Esophagus muscularis mucosa (tissue), 4 donors: ENCODE measurements around the gene REPS2. TPM values are rescaled to one million over a fixed set of nuclear protein-coding genes. Genes with fewer than 3 reads are reported as not detected.

Experiments used
- DNase-seq: peaks from one replicate; pipeline ENCODE4 v3.0.0-alpha.2; 2017; ENCODE audit errors: extremely low spot score
- H3K27ac ChIP-seq, 4 donors: fragments of 200-600 bp; sonication (generic); replicated peaks in 1 of 4; 1 replicate in 3 of 4; 2 replicates in 1 of 4; pipeline ENCODE4 v1.5.1; 2016 to 2019; ENCODE audit warnings: mild to moderate bottlenecking in 1 of 4
- H3K27me3 ChIP-seq, 4 donors: fragments of 200-600 bp; sonication (generic); one replicate each; pipeline versions ENCODE4 v1.5.1 to v1.6.0; 2016 to 2019
- H3K36me3 ChIP-seq, 4 donors: fragments of 200-600 bp; sonication (generic); one replicate each; pipeline ENCODE4 v1.5.1; 2016 to 2019
- H3K4me1 ChIP-seq, 4 donors: fragments of 200-600 bp; sonication (generic); one replicate each; pipeline ENCODE4 v1.5.1; 2016 to 2019
- H3K4me3 ChIP-seq, 4 donors: fragments of 200-600 bp; sonication (generic); 1 replicate in 2 of 4; 2 replicates in 2 of 4; pipeline ENCODE4 v1.5.1; 2016 to 2019; ENCODE audit warnings: mild to moderate bottlenecking in 4 of 4, moderate library complexity in 1 of 4
- H3K9me3 ChIP-seq, 4 donors: fragments of 200-600 bp; sonication (generic); 1 replicate in 3 of 4; 2 replicates in 1 of 4; pipeline ENCODE4 v1.5.1; 2016 to 2019
- CTCF ChIP-seq, 3 experiments: fragments of 200-600 bp in 2 of 3; fragments of 450-650 bp in 1 of 3; sonication (generic) in 2 of 3; IDR thresholded peaks; one replicate each; pipeline ENCODE4 v1.5.1; 2017 to 2019; ENCODE audit warnings: antibody characterized with exemption in 3 of 3, mild to moderate bottlenecking in 2 of 3, moderate library complexity in 1 of 3
- EP300 ChIP-seq: sonication (generic); formaldehyde crosslinking; IDR thresholded peaks from one replicate; pipeline ENCODE4 v1.6.1; 2017; ENCODE audit warnings: antibody characterized with exemption
- POLR2A ChIP-seq: fragments of 450-650 bp; IDR thresholded peaks from one replicate; pipeline ENCODE4 v1.6.1; 2017; ENCODE audit warnings: antibody characterized with exemption, moderate library complexity, mild to moderate bottlenecking, low read depth
- POLR2AphosphoS5 ChIP-seq, 2 donors: sonication (generic); formaldehyde crosslinking; IDR thresholded peaks; one replicate each; pipeline ENCODE4 v1.6.1; 2017; ENCODE audit warnings: antibody characterized with exemption in 2 of 2
- WGBS: methylation state at CpG from one replicate; pipeline ENCODE4 v1.1.5; 2018; 5-methylcytosine and 5-hydroxymethylcytosine counted together
- intact Hi-C: fragments of 100-400 bp; cut with DNase I; formaldehyde crosslinking; loops from one replicate; pipeline ENCODE4 v1.15.1; 2023
- total RNA-seq, 4 donors: library from RNA; depleted of rRNA; stranded (reverse); fragments of >200 nt; gene quantifications; one replicate each; pipeline versions ENCODE4 v1.1.0 to v1.2.1, GENCODE V29; 2016

Gene REPS2
- total RNA-seq, 4 donors from 2014 or later, result 26.4 to 49.0 (median 33.2) TPM

- H3K27me3 ChIP-seq, result no peaks in the 10 kb centered on the region
- TF ChIP-seq POLR2A (no peak), CTCF (IDR thresholded peaks at IDR 0.05) (no peak), EP300 (no peak), POLR2AphosphoS5 (IDR thresholded peaks at IDR 0.05) (no peak)
- 71% methylated on average over 3 of the region's 3 CpGs for WGBS
- H3K9me3 ChIP-seq, result no peaks in the 10 kb centered on the region
- no peak for DNase-seq
- H3K4me3 ChIP-seq, result no peak overlapping the region
- no peak overlapping the region for H3K27ac ChIP-seq
- peaks cover 0 to 3% (median 0%) of the 10 kb centered on the region in 4 donors for H3K4me1 ChIP-seq
- intact Hi-C loops, result no loop called here
- H3K36me3 ChIP-seq, result no peaks in the 10 kb centered on the region
Measured at GRCh38 chrX:17014216-17014615, 67.8 kb downstream of the REPS2 start.

- TF ChIP-seq POLR2AphosphoS5 (IDR thresholded peaks at IDR 0.05) (no peak), EP300 (no peak), CTCF (IDR thresholded peaks at IDR 0.05) (no peak), POLR2A (no peak)
- H3K9me3 ChIP-seq, result no peaks in the 10 kb centered on the region
- 75% methylated on average over 4 of the region's 4 CpGs for WGBS
- H3K4me3 ChIP-seq, result no peak overlapping the region
- intact Hi-C loops, result no loop called here
- no peaks in the 10 kb centered on the region for H3K27me3 ChIP-seq
- H3K27ac ChIP-seq, result no peak overlapping the region
- H3K4me1 ChIP-seq, result peaks cover 0 to 23% (median 0%) of the 10 kb centered on the region in 4 donors
- H3K36me3 ChIP-seq, result no peaks in the 10 kb centered on the region
- no peak for DNase-seq
Measured at GRCh38 chrX:17017134-17017533, 70.7 kb downstream of the REPS2 start.

- intact Hi-C loops, result no loop called here
- H3K36me3 ChIP-seq, result no peaks in the 10 kb centered on the region
- peaks cover 0 to 32% (median 0%) of the 10 kb centered on the region in 4 donors for H3K4me1 ChIP-seq
- H3K4me3 ChIP-seq, result no peak overlapping the region
- no peak for DNase-seq
- no peaks in the 10 kb centered on the region for H3K9me3 ChIP-seq
- TF ChIP-seq POLR2AphosphoS5 (IDR thresholded peaks at IDR 0.05) (no peak), POLR2A (no peak), EP300 (no peak), CTCF (IDR thresholded peaks at IDR 0.05) (no peak)
- WGBS, result 85% methylated on average over 2 of the region's 2 CpGs
- H3K27me3 ChIP-seq, result no peaks in the 10 kb centered on the region
- peak overlapping the region in 3 of 4 donors; percentile 8 to 33 (median 21) for H3K27ac ChIP-seq
Measured at GRCh38 chrX:17020356-17020755, 73.9 kb downstream of the REPS2 start.

- Histone ChIP-seq H3K36me3 (no peaks in the 10 kb centered on the region), H3K4me3 (no peak overlapping the region), H3K4me1 (peaks cover 0 to 32% (median 0%) of the 10 kb centered on the region in 4 donors), H3K9me3 (no peaks in the 10 kb centered on the region), H3K27me3 (no peaks in the 10 kb centered on the region), H3K27ac (peak overlapping the region in 3 of 4 donors; percentile 8 to 33 (median 21))
- WGBS, result 63% methylated on average over 10 of the region's 10 CpGs
- DNase-seq, result no peak
- peak in 1 of 2 donors; percentile 32 for TF ChIP-seq POLR2AphosphoS5 (IDR thresholded peaks at IDR 0.05)
- no peak for TF ChIP-seq EP300
- intact Hi-C loops, result no loop called here
Measured at GRCh38 chrX:17020851-17021821, 74.7 kb downstream of the REPS2 start.

GRCh38 chrX:17021851-17022604 lies 75.6 kb downstream of the REPS2 start:
- Histone ChIP-seq H3K27me3 (no peaks in the 10 kb centered on the region), H3K4me3 (no peak overlapping the region), H3K36me3 (no peaks in the 10 kb centered on the region), H3K4me1 (peaks cover 0 to 35% (median 0%) of the 10 kb centered on the region in 4 donors), H3K9me3 (no peaks in the 10 kb centered on the region), H3K27ac (no peak overlapping the region)
- no peak for DNase-seq
- intact Hi-C loops, result no loop called here
- 62% methylated on average over 10 of the region's 10 CpGs for WGBS
- TF ChIP-seq CTCF (IDR thresholded peaks at IDR 0.05) (no peak), EP300 (no peak), POLR2AphosphoS5 (IDR thresholded peaks at IDR 0.05) (no peak)
